BJ (cell line): Measurements from ENCODE around the gene SNTN. TPM values are rescaled to one million over a fixed set of nuclear protein-coding genes. Genes with fewer than 3 reads are reported as not detected.
"Not testable (repeated sequence)": the region's sequence is repeated elsewhere in the genome, so short reads cannot be mapped to it uniquely, and the experiment has no call there.

Experiments used
- CTCF ChIA-PET: fragments of 350-600 bp; formaldehyde crosslinking; extraction: SDS; loops from one replicate; lab custom pipeline; 2021; ENCODE audit warnings: antibody characterized with exemption, inconsistent platforms; lab: Yijun Ruan, JAX
- POLR2A ChIA-PET: fragments of 300-600 bp; sonication (Branson Sonifier 250); formaldehyde crosslinking; extraction: SDS; loops from one replicate; lab custom pipeline; 2021; ENCODE audit warnings: antibody characterized with exemption; lab: Charles Lee
- DNase-seq: peaks from one replicate; pipeline ENCODE4 v3.0.0-alpha.2; 2011; ENCODE audit warnings: low read depth
- H3K27me3 ChIP-seq: 2 replicates; pipeline ENCODE4 v1.6.0; 2011; ENCODE audit warnings: low read length; ENCODE audit not compliant: control insufficient read depth, insufficient read depth
- H3K36me3 ChIP-seq: 2 replicates; pipeline ENCODE4 v1.5.1; 2011; ENCODE audit warnings: low read length; ENCODE audit not compliant: control insufficient read depth, insufficient read depth
- H3K4me3 ChIP-seq: 2 replicates; pipeline ENCODE4 v1.5.1; 2011; ENCODE audit warnings: low read depth, mild to moderate bottlenecking, control low read depth, low read length
- polyA plus RNA-seq: library from polyadenylated mRNA; depleted of rRNA; stranded (reverse); fragments of >200 nt; gene quantifications from 2 replicates; pipeline ENCODE4 v1.2.3, GENCODE V29; 2011
- TF ChIP-seq, protein P1 (sequence below): IDR thresholded peaks from 2 replicates; pipeline ENCODE4 v1.5.1; 2011; ENCODE audit warnings: low read depth, mild to moderate bottlenecking, control low read depth, inconsistent platforms, low read length, moderate library complexity; ENCODE audit not compliant: insufficient read depth

The SNTN gene
- polyA plus RNA-seq, 1 experiment = not detected

DNA sequence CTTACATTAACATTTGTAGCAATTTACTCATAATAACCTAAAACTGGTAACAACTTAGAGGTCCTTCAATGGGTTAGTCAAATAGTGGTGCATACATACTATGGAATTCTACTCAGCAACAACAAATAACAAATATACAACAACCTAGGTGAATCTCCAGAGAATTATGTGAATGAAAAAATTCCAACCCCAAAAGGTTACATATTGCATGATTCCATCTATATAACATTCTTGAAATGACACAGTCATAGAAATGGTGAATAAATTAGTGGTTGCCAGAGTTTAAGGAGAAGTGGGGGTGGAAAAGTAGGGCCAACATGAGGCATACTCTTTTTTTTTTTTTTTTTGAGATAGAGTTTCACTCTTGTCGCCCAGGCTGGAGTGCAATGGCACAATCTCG is 12.7 kb upstream of the SNTN start:
- peaks cover 4% of the 10 kb centered on the region; the same call in 1 of the 2 replicates for H3K27me3 ChIP-seq
- TF ChIP-seq, protein P1, sequence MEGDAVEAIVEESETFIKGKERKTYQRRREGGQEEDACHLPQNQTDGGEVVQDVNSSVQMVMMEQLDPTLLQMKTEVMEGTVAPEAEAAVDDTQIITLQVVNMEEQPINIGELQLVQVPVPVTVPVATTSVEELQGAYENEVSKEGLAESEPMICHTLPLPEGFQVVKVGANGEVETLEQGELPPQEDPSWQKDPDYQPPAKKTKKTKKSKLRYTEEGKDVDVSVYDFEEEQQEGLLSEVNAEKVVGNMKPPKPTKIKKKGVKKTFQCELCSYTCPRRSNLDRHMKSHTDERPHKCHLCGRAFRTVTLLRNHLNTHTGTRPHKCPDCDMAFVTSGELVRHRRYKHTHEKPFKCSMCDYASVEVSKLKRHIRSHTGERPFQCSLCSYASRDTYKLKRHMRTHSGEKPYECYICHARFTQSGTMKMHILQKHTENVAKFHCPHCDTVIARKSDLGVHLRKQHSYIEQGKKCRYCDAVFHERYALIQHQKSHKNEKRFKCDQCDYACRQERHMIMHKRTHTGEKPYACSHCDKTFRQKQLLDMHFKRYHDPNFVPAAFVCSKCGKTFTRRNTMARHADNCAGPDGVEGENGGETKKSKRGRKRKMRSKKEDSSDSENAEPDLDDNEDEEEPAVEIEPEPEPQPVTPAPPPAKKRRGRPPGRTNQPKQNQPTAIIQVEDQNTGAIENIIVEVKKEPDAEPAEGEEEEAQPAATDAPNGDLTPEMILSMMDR = no peak
- H3K4me3 ChIP-seq = no peak overlapping the region
- POLR2A ChIA-PET = no interaction called here
- H3K36me3 ChIP-seq = no peaks in the 10 kb centered on the region
- no peak for DNase-seq
- CTCF ChIA-PET = no interaction called here

DNA sequence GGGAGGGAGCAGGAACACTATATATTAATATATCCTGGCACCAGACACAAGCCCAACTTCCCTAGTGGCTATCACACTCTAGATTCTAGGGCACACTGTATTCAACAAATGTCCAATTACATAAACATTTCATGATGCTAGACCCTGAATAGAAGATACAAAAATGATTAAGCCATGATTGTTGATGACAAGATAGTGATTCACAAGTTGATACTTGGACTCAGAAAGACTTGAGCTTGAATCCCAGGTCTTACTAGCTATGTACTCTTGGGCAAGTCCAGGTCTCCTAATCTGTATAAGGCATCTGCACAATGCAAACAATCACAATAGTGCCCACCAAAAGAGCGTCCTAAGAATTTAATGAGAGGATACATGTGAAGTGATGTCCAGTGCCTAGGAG is 10.0 kb upstream of the SNTN start:
- ChIA-PET POLR2A (no interaction called here), CTCF (no interaction called here)
- TF ChIP-seq, protein P1 = no peak
- no peak for DNase-seq
- peaks cover 4% of the 10 kb centered on the region; the same call in 1 of the 2 replicates for H3K27me3 ChIP-seq
- no peak overlapping the region for H3K4me3 ChIP-seq
- no peaks in the 10 kb centered on the region for H3K36me3 ChIP-seq

DNA sequence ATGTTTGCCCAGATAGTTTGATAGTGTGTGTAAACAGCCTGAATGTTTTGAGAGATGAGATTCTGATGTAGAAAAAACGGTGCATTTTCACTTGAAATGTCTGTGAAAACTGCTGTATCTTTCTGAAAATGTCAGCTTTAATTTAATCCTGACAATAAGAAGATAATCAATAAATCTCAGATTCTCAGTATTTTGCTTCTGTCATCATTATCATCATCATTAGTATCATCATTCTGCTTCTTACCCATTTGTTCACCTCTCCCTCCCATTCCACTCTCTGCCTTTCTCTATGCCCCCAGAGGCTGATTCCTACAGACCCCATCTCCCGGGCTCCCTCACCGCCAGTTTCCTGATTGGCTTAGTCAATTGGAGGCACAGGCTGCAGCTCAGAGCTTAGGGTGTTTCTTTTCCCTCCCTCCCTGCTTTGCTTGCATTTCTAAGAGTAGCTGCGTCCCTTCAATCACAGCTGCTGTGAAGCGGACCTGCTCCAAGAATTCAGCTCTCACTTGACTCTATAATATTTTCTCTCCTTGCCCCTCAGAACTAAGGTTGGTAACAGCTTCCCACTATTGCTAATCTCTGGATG is 8.2 kb upstream of the SNTN start:
- H3K4me3 ChIP-seq = no peak overlapping the region
- TF ChIP-seq, protein P1 = no peak
- H3K36me3 ChIP-seq = no peaks in the 10 kb centered on the region
- CTCF ChIA-PET = interaction anchor here (0.6 to 1.4 kb wide), 3 partner anchors 19 to 300 kb away, joined by 3 to 4 read pairs (median 3); no protein-coding TSS in a partner anchor
- POLR2A ChIA-PET = no interaction called here
- no peak for DNase-seq
- peaks cover 4% of the 10 kb centered on the region; the same call in 1 of the 2 replicates for H3K27me3 ChIP-seq

DNA sequence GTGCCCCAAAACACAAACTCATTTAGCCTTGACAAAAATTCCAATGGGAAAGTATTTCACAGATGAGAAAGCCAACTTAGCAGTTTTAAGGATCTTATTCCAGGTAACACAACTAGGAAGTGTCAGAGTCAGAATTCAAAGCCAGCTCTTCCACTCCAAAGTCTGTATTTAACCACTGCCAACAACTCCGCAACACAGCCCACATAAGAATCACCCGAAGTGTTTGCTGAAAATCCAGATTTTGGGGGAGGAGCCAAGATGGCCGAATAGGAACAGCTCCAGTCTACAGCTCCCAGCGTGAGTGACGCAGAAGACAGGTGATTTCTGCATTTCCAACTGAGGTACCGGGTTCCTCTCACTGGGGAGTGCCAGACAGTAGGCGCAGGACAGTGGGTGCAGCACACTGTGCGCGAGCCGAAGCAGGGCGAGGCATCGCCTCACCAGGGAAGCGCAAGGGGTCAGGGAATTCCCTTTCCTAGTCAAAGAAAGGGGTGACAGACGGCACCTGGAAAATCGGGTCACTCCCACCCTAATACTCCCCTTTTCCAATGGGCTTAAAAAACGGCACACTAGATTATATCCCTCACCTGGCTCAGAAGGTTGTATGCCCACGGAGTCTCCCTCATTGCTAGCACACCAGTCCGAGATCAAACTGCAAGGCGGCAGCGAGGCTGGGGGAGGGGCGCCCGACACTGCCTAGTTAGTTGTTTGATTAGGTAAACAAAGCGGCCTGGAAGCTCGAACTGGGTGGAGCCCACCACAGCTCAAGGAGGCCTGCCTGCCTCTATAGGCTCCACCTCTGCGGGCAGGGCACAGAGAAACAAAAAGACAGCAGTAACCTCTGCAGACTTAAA is 7.3 kb upstream of the SNTN start:
- DNase-seq, H3K36me3 ChIP-seq, H3K4me3 ChIP-seq, H3K27me3 ChIP-seq, POLR2A ChIA-PET: not testable (repeated sequence)
- CTCF ChIA-PET = interaction anchor here (1.4 kb wide), 1 partner anchor 147 kb away, joined by 3 read pairs; no protein-coding TSS in a partner anchor

DNA sequence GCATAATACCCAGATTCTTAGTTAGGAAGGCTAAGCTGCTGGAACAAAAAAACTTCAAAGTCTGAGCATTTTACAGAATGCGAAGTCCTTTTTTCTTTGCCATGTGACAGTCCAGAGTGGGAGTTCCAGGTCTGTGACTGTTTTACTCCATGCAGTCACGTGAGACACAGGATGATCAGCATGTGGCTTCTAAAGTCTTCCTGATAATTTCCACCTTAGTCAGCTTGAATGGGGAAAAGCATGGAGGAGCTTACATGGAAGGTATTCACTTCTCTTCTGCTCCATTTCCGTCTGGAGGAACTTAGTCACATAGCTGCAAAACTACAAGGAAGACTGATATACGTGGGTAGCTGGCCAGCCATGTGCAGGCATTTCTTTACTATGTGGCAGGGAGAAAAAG is 1.7 kb downstream of the SNTN start:
- POLR2A ChIA-PET = no interaction called here

More for the DNA sequence above, 1.7 kb downstream of the SNTN start:
- TF ChIP-seq, protein P1 = no peak
- CTCF ChIA-PET = interaction anchor here (0.7 kb wide), 1 partner anchor 1620 kb away, joined by 3 read pairs; no protein-coding TSS in a partner anchor
- H3K36me3 ChIP-seq = no peaks in the 10 kb centered on the region
- H3K27me3 ChIP-seq = peaks cover 1% of the 10 kb centered on the region; the same call in 1 of the 2 replicates
- no peak overlapping the region for H3K4me3 ChIP-seq
- no peak for DNase-seq
